ENCODE measurements around the gene MRPL12.
"Not testable (repeated sequence)": the region's sequence is repeated elsewhere in the genome, so short reads cannot be mapped to it uniquely, and the experiment has no call there.

MRPL12 gene

DNA sequence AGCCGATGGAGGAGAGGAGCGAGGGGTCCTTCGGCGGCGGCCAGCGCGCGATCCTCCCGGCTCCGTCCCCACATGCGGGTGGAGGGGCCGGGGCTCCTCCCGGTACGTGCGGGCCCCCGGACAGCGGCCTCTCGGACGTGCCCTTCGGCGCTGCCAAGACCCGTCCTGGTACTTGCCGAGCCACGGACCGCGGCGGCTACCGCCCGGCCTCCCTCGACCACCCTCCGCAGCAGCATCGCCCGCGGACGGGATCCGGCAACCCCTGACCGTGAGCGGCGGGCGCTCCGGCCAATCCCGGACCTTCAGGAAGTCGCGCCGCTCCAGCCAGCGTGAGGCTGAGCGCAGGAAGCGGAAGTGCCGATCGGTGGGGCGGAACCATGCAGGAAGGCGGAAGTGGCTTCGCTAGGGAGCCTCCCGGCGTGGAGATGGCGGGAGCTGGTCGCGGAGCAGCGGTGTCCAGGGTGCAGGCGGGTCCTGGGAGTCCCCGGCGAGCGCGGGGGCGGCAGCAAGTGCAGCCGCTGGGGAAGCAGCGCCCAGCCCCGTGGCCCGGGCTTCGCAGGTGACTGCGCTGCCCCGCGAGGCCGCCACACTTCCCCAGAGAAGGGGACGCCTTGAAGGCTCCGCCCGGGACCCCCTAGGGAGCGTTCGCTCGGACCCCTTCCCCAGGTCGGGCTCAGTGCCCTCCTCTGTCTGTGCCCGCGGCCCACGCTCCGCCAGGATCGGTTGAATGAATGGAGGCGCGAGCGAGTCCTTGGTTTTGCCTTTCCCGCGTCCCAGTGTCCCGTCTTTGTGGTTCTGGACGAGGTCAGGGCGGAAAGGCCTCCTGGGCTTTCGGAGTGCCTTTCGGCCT is 36.6 kb upstream of the MRPL12 start, which contains the start of the genes CCDC137 and OXLD1:
Gene CCDC137, plus strand, starts transcription at position 396 of the 850 bp plus-strand sequence. Its CDS starts 30 bp downstream, at position 426.
Gene OXLD1, minus strand, starts transcription at position 264 of the 850 bp plus-strand sequence. Its CDS starts 28 bp downstream, at position 236.
- DNase-seq (ENCODE audit: insufficient read length): peak; percentile 99
- peak; percentile 97 for TF ChIP-seq POLR2AphosphoS5 (IDR thresholded peaks at IDR 0.05; ENCODE audit: low read depth, low read length)
- peak; percentile 94 for TF ChIP-seq TAF1 (IDR thresholded peaks at IDR 0.05; ENCODE audit: borderline replicate concordance, low read depth, low read length)
- peak; percentile 98 for TF ChIP-seq POLR2A (IDR thresholded peaks at IDR 0.05; ENCODE audit: low read depth, low read length)
- FAIRE-seq: peak; percentile 94

DNA sequence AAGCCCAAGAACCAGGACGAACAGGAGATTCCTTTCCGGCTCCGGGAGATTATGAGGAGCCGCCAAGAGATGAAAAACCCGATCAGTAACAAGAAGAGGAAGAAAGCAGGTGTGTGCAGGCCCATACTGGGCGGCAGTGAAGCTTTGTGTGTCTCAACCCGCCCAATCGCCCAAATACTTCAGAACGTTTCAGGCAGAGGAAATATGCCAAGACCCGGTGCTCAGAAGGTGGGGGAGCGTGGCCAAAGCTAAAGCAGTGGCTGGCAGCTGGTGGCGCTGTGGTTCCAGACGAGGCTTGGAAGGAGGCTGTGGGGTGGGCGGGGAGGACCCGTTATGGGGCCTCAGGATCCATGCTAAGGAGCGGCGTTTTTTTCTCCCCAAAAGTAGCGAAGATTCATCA is 35.4 kb upstream of the MRPL12 start:
- DNase-seq (ENCODE audit: insufficient read length) (no peak), FAIRE-seq (no peak)
- TF ChIP-seq POLR2A (IDR thresholded peaks at IDR 0.05; ENCODE audit: low read depth, low read length) (no peak), TAF1 (IDR thresholded peaks at IDR 0.05; ENCODE audit: borderline replicate concordance, low read depth, low read length) (no peak), POLR2AphosphoS5 (IDR thresholded peaks at IDR 0.05; ENCODE audit: low read depth, low read length) (no peak)

DNA sequence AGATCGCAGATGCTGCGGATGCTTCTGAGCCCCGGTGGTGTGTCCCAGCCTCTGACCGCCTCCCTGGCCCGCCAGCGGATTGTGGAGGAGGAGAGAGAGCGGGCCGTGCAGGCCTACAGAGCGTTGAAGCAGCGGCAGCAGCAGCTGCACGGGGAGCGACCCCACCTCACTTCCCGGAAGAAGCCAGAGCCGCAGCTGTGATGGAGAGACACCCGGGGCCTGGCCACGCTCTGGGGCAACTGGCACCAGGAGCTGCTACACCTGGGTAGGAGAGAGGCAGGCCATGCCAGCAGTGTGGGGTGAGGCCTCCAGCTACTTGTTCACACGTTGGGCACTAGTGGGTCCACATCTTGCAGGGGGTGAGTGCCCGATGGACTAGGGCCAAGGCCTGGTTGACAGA is 30.7 kb upstream of the MRPL12 start:
- FAIRE-seq: no peak
- TF ChIP-seq POLR2AphosphoS5 (IDR thresholded peaks at IDR 0.05; ENCODE audit: low read depth, low read length) (no peak), TAF1 (IDR thresholded peaks at IDR 0.05; ENCODE audit: borderline replicate concordance, low read depth, low read length) (no peak), POLR2A (IDR thresholded peaks at IDR 0.05; ENCODE audit: low read depth, low read length) (no peak)

DNA sequence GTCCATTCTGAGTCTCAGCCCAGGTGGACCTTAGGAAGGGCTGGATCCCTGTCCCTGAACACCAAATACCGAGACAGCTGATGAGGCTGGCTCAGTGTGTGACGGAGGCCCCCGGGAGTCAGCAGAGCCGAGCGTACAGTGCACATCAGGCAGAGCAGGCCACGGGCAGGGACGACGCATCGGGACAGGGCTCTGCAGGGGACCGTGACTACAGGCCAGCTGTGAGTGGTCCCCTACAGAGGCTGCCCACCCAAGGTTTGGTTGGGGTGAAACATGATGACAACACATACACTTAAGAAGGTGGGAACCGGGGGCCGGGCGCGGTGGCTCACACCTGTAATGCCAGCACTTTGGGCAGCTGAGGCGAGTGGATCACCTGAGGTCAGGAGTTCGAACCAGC is 30.2 kb upstream of the MRPL12 start:
- no peak for FAIRE-seq
- no peak for TF ChIP-seq TAF1 (IDR thresholded peaks at IDR 0.05; ENCODE audit: borderline replicate concordance, low read depth, low read length)
- TF ChIP-seq POLR2A (IDR thresholded peaks at IDR 0.05; ENCODE audit: low read depth, low read length): no peak
- no peak for TF ChIP-seq POLR2AphosphoS5 (IDR thresholded peaks at IDR 0.05; ENCODE audit: low read depth, low read length)
- no peak for DNase-seq (ENCODE audit: insufficient read length)

More for the DNA sequence above, 30.7 kb upstream of the MRPL12 start:
- DNase-seq (ENCODE audit: insufficient read length): no peak

DNA sequence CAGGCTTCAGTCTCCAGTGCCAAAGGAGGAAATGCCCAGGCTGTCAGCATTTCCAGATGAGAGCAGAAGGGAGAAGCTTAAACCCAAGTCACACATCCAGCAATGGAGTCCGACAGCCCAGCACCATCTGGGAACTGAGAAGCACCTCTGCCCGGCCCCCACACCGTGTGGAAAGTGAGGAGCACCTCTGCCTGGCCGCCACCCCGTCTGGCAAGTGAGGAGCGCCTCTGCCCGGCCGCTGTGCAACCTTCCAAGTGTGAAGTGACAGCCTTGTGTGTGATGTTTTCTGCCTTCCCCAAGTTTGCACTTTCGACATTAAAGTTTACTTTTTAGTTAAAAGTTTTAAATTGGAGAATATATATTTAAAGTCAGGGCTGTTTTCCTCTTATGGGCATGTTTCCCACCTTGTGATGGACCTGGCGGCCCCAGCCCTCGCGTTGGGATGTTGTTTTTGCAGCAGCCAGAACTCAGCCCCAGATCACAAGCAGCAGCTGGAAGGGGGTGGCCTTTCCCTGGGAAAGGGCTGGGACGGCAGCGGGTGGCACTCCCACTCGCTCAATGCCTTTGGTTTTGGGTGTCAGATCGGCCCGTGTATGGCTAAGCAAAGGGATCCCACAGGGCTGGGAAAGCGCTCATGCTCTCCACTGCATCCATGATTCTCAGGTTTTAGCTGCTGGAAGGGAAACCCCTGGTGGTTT is 29.5 kb upstream of the MRPL12 start:
- no peak for FAIRE-seq
- no peak for DNase-seq (ENCODE audit: insufficient read length)
- TF ChIP-seq TAF1 (IDR thresholded peaks at IDR 0.05; ENCODE audit: borderline replicate concordance, low read depth, low read length) (no peak), POLR2A (IDR thresholded peaks at IDR 0.05; ENCODE audit: low read depth, low read length) (no peak), POLR2AphosphoS5 (IDR thresholded peaks at IDR 0.05; ENCODE audit: low read depth, low read length) (no peak)

DNA sequence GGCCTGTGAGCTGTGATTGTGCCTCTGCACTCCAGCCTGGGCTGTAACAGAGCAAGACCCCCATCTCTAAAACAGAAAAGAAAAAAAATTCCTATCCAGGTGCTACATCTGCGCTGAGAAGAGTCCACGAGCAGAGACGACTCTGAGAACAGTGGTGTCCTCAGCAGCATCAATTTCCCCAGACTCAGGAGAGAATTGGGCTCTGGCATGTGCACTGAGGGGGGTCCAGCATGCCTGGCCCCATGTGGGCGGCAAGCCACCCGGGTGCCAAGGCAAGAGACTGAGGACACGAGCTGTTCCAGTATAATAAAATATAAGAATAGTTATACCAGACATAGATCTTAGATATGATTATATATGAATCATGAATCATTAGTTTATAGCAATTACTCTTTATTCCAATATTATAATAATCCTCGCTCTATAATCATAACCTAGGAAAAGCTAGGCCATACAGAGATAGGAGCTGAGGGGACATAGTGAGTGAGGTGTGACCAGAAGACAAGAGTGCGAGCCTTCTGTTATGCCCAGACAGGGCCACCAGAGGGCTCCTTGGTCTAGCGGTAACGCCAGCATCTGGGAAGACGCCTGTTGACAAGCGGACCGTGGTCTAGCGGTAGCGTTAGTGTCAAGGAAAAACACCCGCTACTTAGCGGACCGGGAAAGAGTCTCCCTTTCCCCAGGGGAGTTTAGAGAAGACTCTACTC is 27.5 kb upstream of the MRPL12 start:
- FAIRE-seq: peak; percentile 51
- not testable (repeated sequence) for DNase-seq (ENCODE audit: insufficient read length)

DNA sequence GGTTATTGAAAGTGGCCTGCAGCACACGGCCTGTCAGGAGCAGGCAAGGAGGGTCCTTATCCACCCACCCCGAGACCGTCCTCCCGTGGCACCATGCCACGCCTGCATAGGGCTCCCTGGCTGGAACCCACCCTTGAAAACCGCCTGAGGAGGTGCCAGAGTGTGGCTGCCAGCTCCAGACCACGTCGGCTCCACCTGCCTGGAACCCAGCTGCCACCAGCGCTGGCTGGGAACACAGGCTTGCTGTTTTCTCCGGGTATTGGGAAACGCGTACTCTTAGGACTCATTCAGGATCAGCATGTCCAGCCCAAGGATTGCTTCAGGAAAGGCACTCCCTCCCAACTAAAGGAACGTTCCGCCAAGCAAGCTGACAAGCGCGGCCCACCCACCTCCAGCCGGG is 26.3 kb upstream of the MRPL12 start:
- FAIRE-seq (no peak), DNase-seq (ENCODE audit: insufficient read length) (no peak)
- no peak for TF ChIP-seq POLR2AphosphoS5 (IDR thresholded peaks at IDR 0.05; ENCODE audit: low read depth, low read length)
- no peak for TF ChIP-seq TAF1 (IDR thresholded peaks at IDR 0.05; ENCODE audit: borderline replicate concordance, low read depth, low read length)
- no peak for TF ChIP-seq POLR2A (IDR thresholded peaks at IDR 0.05; ENCODE audit: low read depth, low read length)

DNA sequence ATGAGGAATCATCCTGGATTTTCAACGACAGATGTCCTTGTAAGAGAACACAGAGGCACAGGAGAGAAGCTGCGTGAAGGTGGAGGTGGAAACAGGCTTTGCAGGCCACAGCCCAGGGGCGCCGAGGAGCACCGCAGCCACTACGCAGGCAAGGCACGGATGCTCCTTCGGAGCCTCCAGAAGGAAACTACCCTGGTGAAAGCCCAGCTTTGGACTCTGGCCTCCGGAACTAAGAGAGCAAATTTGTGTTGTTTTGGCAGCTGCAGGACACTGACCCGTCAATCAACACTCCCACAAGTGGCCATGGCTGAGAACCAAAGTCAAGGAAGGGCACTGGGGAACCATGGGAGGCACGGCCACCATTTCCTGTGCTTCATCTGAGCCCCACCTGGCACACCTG is 23.0 kb upstream of the MRPL12 start:
- FAIRE-seq: no peak
- DNase-seq (ENCODE audit: insufficient read length): no peak
- TF ChIP-seq TAF1 (IDR thresholded peaks at IDR 0.05; ENCODE audit: borderline replicate concordance, low read depth, low read length): no peak
- 0 out of 2 replicates have a peak, but pooled peaks have one; percentile 43 for TF ChIP-seq POLR2AphosphoS5 (IDR thresholded peaks at IDR 0.05; ENCODE audit: low read depth, low read length)
- no peak for TF ChIP-seq POLR2A (IDR thresholded peaks at IDR 0.05; ENCODE audit: low read depth, low read length)

DNA sequence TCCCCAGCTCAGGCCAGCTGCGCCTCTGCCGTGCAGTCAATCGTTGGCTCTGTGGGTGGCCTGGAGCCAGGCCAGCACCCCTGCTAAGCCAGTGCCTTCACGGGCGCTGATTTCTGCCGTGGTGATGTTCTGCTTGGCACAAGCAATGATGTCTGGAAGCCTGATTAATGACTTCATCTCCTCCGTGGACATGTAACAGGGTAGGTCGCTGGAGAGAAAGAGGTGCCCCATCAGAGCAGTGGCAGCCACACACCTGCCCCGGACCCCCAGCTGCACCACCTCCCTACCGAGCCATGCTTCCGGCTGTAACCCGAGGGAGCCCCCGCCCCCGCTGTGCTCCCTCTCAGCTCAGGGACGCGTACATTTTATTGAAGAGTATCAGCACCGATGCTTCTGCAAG is 21.5 kb upstream of the MRPL12 start:
- DNase-seq (ENCODE audit: insufficient read length) (no peak), FAIRE-seq (no peak)

DNA sequence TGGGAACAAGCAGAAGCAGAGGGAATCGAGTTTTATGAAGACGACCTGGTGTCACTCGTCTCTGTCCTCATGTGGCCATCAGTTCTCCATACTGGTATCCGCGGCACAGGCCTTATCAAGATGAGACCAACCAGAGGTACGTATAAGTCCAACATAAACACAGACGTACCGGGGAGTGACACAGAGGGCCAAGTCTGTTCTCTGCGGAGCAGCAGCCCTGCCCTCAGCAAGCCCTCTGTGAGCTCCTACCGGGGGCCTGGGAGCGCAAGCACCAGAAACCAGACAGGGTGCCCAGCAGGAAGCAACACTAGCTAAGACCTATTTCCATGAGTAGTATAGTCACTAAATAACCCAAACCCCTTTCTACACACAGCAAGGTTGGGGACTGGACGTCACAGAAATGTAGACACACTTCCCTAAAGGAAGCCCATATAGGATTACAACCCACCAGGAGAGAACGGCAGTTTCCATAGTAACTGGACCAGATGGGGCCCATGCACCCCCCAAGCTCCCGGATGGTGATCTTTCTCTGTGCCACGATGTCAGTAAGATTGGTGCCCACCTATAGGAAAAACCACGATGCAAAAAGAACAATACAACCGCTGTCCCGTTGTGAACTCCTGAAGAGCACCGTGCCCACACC is 20.5 kb upstream of the MRPL12 start:
- FAIRE-seq (no peak), DNase-seq (ENCODE audit: insufficient read length) (no peak)
- TF ChIP-seq TAF1 (IDR thresholded peaks at IDR 0.05; ENCODE audit: borderline replicate concordance, low read depth, low read length) (no peak), POLR2AphosphoS5 (IDR thresholded peaks at IDR 0.05; ENCODE audit: low read depth, low read length) (no peak), POLR2A (IDR thresholded peaks at IDR 0.05; ENCODE audit: low read depth, low read length) (no peak)

More for the DNA sequence above, 21.5 kb upstream of the MRPL12 start:
- no peak for TF ChIP-seq TAF1 (IDR thresholded peaks at IDR 0.05; ENCODE audit: borderline replicate concordance, low read depth, low read length)
- no peak for TF ChIP-seq POLR2A (IDR thresholded peaks at IDR 0.05; ENCODE audit: low read depth, low read length)
- no peak for TF ChIP-seq POLR2AphosphoS5 (IDR thresholded peaks at IDR 0.05; ENCODE audit: low read depth, low read length)

DNA sequence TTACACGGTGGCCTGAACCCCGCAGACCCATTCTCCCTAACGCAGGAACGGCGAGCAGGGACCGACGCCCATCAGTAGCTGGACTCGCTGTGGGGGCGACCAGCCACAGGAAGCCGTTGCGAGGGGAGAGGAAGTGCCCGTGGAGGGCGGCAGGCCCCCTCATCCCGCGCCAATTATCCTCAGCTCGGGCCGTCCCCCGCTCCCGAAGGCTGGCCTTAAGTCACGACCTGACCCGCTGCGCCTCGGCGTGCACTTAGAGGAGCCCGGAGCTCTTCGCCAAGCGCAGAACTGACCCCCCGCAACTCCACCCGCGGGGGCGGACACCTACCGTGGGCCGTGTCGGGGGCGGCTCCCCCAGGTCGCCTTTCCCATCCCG is 20.0 kb upstream of the MRPL12 start:
- FAIRE-seq (no peak), DNase-seq (ENCODE audit: insufficient read length) (no peak)
- TF ChIP-seq POLR2AphosphoS5 (IDR thresholded peaks at IDR 0.05; ENCODE audit: low read depth, low read length): peak; percentile 25
- TF ChIP-seq POLR2A (IDR thresholded peaks at IDR 0.05; ENCODE audit: low read depth, low read length): peak; percentile 25; the same call in 1 of the 2 replicates
- no peak for TF ChIP-seq TAF1 (IDR thresholded peaks at IDR 0.05; ENCODE audit: borderline replicate concordance, low read depth, low read length)
